Neural crest cell (in vitro differentiated cells): ENCODE data around the gene HDAC4. TPM values are rescaled to one million over a fixed set of nuclear protein-coding genes. Genes with fewer than 3 reads are reported as not detected.

ENCODE experiments used
- DNase-seq: peaks from one replicate; pipeline ENCODE4 v3.0.0; 2021; ENCODE audit warnings: low read depth, mixed read lengths, low spot score
- H3K27ac Mint-ChIP-seq: one replicate; pipeline ENCODE4 v1.8.0; 2021; ENCODE audit warnings: mild to moderate bottlenecking, mixed read lengths; ENCODE audit not compliant: unreplicated experiment
- H3K27me3 Mint-ChIP-seq: 2 replicates; pipeline ENCODE4 v1.8.0; 2021; ENCODE audit warnings: low read depth, mild to moderate bottlenecking, mixed read lengths
- H3K36me3 Mint-ChIP-seq: 2 replicates; pipeline ENCODE4 v1.8.0; 2021; ENCODE audit warnings: low read depth, mild to moderate bottlenecking, mixed read lengths
- H3K4me1 Mint-ChIP-seq: 2 replicates; pipeline ENCODE4 v1.8.0; 2021; ENCODE audit warnings: mixed read lengths
- H3K4me3 Mint-ChIP-seq: one replicate; pipeline ENCODE4 v1.8.0; 2021; ENCODE audit warnings: mild to moderate bottlenecking, mixed read lengths
- H3K9me3 Mint-ChIP-seq: 2 replicates; pipeline ENCODE4 v1.8.0; 2021; ENCODE audit warnings: mixed read lengths
- CTCF ChIP-seq: fragments of 200-600 bp; sonication (generic); conservative IDR thresholded peaks from 2 replicates; pipeline ENCODE4 v1.5.0; 2021; ENCODE audit warnings: antibody characterized with exemption, mild to moderate bottlenecking
- total RNA-seq: library from RNA; stranded (reverse); gene quantifications from 2 replicates; pipeline ENCODE4 v1.2.1, GENCODE V29; 2021

HDAC4 gene
- total RNA-seq, 1 donor from 2014 or later: 52.1 TPM

GRCh38 chr2:239383759-239384156, 17.1 kb downstream of the HDAC4 start:
- no peaks in the 10 kb centered on the region for H3K27me3 Mint-ChIP-seq
- no peak overlapping the region for H3K4me3 Mint-ChIP-seq
- H3K4me1 Mint-ChIP-seq: peaks cover 46% of the 10 kb centered on the region
- H3K36me3 Mint-ChIP-seq: peaks cover 19% of the 10 kb centered on the region
- no peaks in the 10 kb centered on the region for H3K9me3 Mint-ChIP-seq
- no peak for DNase-seq
- TF ChIP-seq CTCF: no peak
- H3K27ac Mint-ChIP-seq: no peak overlapping the region

- H3K4me1 Mint-ChIP-seq: peaks cover 48% of the 10 kb centered on the region
Observed at GRCh38 chr2:239383036-239383758, 17.6 kb downstream of the HDAC4 start.

GRCh38 chr2:239382384-239382880, 18.4 kb downstream of the HDAC4 start:
- TF ChIP-seq CTCF: no peak
- Mint-ChIP-seq H3K27ac (no peak overlapping the region), H3K4me3 (no peak overlapping the region), H3K4me1 (peaks cover 48% of the 10 kb centered on the region), H3K27me3 (no peaks in the 10 kb centered on the region), H3K9me3 (no peaks in the 10 kb centered on the region), H3K36me3 (peaks cover 23% of the 10 kb centered on the region)
- DNase-seq: no peak

More at GRCh38 chr2:239383036-239383758, 17.6 kb downstream of the HDAC4 start:
- H3K4me3 Mint-ChIP-seq: no peak overlapping the region
- H3K27me3 Mint-ChIP-seq: no peaks in the 10 kb centered on the region
- H3K27ac Mint-ChIP-seq: no peak overlapping the region
- peaks cover 19% of the 10 kb centered on the region for H3K36me3 Mint-ChIP-seq
- no peak for TF ChIP-seq CTCF
- no peak for DNase-seq
- no peaks in the 10 kb centered on the region for H3K9me3 Mint-ChIP-seq

- Mint-ChIP-seq H3K36me3 (peaks cover 21% of the 10 kb centered on the region), H3K4me1 (peaks cover 48% of the 10 kb centered on the region), H3K4me3 (no peak overlapping the region), H3K27me3 (no peaks in the 10 kb centered on the region), H3K27ac (no peak overlapping the region), H3K9me3 (no peaks in the 10 kb centered on the region)
- DNase-seq: no peak
- TF ChIP-seq CTCF: no peak
Observed at GRCh38 chr2:239381709-239382134, 19.1 kb downstream of the HDAC4 start.

- Mint-ChIP-seq H3K9me3 (no peaks in the 10 kb centered on the region), H3K4me3 (no peak overlapping the region), H3K4me1 (peaks cover 47% of the 10 kb centered on the region), H3K27me3 (no peaks in the 10 kb centered on the region), H3K27ac (no peak overlapping the region), H3K36me3 (peaks cover 16% of the 10 kb centered on the region)
- no peak for DNase-seq
- no peak for TF ChIP-seq CTCF
Observed at GRCh38 chr2:239380831-239381708, 19.8 kb downstream of the HDAC4 start.
